ENCODE data around the gene PPFIA3.
A peak's percentile ranks its signal among the peaks of the same experiment; 100 is the strongest.
"Not testable (repeated sequence)": the region's sequence is repeated elsewhere in the genome, so short reads cannot be mapped to it uniquely, and the experiment has no call there.

Gene PPFIA3

GRCh38 chr19:49119411-49120324 is at the start of gene PPFIA3:
Gene PPFIA3 (plus strand): TSS chr19:49119544. CDS start chr19:49127874, 8,330 bp downstream.
- DNase-seq: no peak

DNA sequence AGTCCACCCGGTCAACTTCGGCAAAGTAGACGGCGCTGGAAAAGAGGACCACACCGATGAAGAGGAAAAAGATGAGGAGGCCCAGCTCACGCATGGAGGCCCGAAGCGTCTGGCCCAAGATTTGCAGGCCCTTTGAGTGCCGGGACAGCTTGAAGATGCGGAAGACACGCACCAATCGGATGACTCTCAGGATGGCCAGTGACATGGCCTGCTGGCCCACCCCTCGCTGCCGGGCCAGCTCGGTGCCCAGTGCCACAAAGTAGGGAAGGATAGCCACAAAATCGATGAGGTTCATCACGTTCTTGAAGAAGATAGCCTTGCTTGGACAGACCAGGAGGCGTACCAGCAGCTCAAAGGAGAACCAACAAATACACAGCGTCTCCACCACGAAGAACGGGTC is 48.9 kb upstream of the PPFIA3 start:
- DNase-seq: no peak

DNA sequence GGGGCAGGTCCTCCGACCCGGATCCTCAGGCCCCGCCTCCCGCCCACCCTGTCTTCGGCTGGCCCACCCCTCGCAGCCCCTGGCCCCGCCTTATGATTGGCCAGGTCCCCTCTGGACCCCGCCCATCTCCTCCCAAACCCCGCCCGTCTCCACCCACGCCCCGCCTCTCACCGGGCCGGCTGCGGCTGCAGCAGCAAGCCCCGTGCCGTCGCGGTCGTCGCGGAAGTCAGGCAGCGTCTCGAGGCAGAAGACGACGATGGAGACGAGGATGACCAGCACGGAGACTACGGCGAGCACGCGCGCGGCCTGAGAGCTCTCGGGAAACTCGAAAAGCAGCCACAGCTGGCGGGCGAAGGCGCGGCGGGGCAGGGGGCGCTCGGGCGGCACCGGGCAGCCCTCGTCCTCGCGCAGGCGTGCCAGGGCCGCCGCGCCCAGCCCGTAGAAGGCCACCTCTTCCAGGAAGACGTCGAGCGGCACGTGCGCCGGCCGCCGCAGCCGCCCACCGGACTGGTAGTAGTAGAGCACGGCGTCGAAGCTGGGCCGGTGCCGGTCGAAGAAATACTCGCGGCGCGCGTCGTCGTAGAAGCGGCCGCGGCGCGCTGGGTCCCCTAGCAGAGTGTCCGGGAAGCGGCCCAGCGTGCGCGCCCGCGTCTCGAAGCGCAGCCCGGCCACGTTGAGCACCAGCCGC is 47.3 kb upstream of the PPFIA3 start:
- DNase-seq: no peak

GRCh38 chr19:49073514-49074378 is 45.6 kb upstream of the PPFIA3 start:
- DNase-seq: no peak

GRCh38 chr19:49074869-49075268 is 44.5 kb upstream of the PPFIA3 start:
- not testable (repeated sequence) for DNase-seq

DNA sequence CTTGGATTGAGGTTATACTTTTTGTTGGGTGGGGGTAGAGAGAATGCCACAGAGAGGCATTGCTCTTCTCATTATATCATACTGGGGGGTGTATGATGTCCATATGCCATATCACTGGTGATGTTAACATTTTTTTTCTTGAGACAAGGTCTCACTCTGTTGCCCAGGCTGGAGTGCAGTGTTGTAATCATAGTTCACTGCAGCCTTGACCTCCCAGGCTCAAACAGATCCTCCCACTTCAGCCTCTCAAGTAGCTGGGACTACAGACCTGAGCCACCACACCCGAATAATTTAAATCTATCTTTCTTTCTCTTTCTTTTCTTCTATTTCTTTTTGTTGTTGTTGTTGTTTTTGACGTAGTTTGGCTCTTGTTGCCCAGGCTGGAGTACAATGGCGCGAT is 39.0 kb upstream of the PPFIA3 start:
- no peak for DNase-seq

- no peak for DNase-seq
Observed at GRCh38 chr19:49081273-49081672, 38.1 kb upstream of the PPFIA3 start.

DNA sequence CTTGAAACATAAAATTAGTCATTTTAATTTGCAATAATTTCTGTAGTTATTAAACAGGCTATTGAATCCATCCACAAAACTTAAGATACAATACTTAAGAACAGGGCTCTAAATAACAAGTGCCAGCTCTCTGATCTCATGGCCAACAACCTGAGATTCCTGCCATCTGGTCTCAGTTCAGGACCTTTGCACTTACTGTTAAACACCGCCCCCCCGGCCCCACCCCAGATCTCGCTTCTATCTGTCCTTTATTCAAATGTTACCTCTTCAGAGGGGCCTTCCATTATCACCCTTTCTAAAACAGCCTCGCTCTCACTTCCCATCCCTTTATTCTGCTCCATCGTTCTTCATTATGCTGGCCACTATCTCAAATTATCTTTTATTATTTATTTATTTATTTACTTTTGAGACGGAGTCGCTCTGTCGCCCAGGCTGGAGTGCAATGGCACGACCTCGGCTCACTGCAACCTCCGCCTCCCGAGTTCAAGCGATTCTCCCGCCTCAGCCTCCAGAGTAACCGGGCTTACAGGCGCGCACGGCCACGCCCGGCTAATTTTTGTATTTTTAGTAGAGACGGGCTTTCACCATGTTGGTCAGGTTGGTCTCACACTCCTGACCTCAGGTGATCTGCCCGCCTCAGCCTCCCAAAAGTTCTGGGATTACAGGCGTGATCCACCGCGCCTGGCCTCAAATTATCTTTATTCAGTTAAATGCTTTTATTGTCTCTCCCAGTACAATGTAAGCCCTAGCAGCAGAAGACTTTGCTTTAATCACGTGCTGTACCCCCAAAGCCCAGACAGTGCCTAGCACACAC is 34.9 kb upstream of the PPFIA3 start:
- DNase-seq: no peak

- peak; percentile 98 for DNase-seq
Observed at GRCh38 chr19:49085020-49085867, 34.1 kb upstream of the PPFIA3 start, which contains the start of gene SNRNP70. Gene SNRNP70 (plus strand): TSS chr19:49085451. CDS start chr19:49086415, 964 bp downstream.

GRCh38 chr19:49085868-49086232 is 33.5 kb upstream of the PPFIA3 start:
- DNase-seq: no peak

DNA sequence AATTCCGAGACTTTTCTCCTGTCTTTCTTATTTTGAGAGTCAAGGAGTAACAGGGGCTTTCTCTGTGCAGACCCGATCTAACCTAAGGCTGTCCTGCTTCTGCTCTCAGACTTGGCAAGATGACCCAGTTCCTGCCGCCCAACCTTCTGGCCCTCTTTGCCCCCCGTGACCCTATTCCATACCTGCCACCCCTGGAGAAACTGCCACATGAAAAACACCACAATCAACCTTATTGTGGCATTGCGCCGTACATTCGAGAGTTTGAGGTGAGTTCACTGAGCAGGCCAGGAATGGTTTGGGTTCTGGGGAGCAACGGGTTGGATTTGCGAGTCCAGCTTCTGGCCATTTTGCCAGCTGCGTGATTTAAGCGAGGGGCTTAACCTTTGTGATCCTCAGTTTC is 33.0 kb upstream of the PPFIA3 start:
- no peak for DNase-seq

DNA sequence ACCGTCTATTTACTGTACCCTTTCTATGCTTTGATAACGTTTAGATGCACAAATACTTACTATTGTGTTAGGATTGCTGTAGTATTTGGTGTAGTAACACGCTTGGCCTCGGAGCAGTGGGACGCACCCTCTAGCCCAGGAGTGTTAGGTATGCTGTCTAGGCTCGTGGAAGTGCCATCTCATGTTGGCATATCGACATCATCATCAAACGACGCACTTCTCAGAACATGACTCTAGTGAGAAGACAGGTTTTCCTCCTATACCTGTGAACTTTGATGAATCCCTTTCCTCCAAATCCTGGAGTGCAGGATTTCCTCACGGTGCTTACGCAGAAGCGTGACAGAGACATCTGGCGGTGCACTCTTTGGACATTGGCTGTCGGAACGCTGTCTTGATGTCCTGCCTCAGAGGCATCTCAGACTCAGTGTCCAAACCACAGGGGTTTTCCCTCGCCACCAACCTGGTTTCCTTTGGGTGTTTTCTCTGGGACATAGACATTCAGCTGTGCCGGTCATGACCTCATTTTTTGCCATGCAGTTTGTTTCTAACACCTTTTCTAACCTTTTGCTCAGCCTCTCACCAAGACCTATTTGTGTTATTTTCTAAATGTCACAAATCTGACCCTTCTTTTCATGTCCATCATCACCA is 27.8 kb upstream of the PPFIA3 start:
- DNase-seq: no peak

DNA sequence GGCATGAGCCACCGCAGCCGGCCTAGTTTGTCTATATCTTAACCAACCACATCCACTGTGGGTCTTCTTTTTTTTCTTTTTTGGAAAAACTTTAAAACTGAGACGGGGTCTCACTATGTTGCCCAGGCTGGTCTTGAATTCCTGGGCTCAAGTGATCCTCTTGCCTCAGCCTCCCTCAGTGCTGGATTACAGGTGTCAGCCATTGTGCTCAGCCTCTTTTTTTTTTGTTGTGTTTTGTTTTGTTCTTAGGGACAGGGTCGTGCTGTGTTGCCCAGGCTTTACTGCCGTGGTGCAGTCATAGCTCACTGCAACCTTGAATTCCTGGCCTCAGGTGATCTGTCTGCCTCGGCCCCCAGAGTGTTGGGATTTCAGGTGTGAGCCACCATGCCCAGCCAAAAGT is 26.7 kb upstream of the PPFIA3 start:
- no peak for DNase-seq

- no peak for DNase-seq
Observed at GRCh38 chr19:49094505-49095482, 24.6 kb upstream of the PPFIA3 start.

GRCh38 chr19:49097453-49098288 is 21.7 kb upstream of the PPFIA3 start:
- peak; percentile 68 for DNase-seq

DNA sequence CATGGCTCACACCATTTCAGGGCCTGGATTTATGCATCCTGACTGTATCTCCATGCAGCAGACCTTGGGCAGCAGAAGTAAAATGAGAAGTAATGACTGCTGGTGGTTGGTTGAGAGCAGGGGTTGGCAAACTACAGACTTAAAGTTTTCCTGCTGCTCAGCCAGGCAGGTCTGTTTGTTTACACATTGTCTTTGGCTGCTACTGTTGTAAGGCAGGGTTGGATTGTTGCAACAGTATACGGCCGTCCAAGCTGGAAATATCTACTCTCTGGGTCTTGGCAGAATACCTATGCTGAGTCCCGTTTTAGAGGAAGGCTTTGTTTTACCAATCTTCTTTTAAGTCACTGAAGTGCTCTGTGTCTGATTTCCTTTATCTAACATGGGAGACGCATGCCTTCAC is 20.5 kb upstream of the PPFIA3 start:
- DNase-seq: no peak

DNA sequence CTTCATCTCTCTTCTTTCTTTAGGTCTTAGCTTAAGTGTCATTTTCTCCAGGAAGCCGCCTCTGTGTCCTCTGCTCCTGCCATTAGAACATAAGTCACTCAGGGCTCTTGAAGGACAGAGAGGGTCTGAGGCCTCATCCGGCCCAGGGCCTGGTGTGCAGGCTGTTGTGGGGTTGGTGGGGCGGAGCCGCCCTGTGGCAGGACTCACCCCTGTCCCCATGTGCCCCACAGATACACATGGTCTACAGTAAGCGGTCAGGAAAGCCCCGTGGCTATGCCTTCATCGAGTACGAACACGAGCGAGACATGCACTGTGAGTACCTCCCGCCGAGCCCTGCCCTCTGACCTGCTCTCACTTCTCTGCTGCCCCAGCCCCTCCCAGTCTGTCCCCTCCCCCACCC is 18.2 kb upstream of the PPFIA3 start:
- no peak for DNase-seq

- no peak for DNase-seq
Observed at GRCh38 chr19:49102303-49102702, 17.0 kb upstream of the PPFIA3 start.
